ENCODE data around the gene RAVER1.
"Not testable (repeated sequence)": the region's sequence is repeated elsewhere in the genome, so short reads cannot be mapped to it uniquely, and the experiment has no call there.

Gene RAVER1

GRCh38 chr19:10289167-10289835, 44.0 kb downstream of the RAVER1 start:
- DNase-seq, result peak; percentile 52

DNA sequence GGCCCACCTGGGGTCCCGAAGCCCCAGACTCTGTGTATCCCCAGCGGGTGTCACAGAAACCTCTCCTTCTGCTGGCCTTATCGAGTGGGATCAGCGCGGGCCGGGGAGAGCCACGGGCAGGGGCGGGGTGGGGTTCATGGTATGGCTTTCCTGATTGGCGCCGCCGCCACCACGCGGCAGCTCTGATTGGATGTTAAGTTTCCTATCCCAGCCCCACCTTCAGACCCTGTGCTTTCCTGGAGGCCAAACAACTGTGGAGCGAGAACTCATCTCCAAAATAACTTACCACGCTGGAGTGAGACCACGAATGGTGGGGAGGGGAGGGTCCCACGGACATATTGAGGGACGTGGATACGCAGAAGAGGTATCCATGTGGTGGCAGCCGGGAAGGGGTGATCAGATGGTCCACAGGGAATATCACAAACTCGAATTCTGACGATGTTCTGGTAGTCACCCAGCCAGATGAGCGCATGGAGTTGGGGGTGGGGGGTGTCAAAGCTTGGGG, 44.6 kb downstream of the RAVER1 start:
- no peak for DNase-seq

- no peak for DNase-seq
These were observed 46.3 kb downstream of the RAVER1 start, which contains the start of gene ICAM4 for GRCh38 chr19:10286803-10287737. Gene ICAM4, plus strand, starts transcription at chr19:10286955. Its CDS starts 58 bp downstream, at chr19:10287013.

GRCh38 chr19:10285393-10285792, 47.9 kb downstream of the RAVER1 start:
- no peak for DNase-seq

DNA sequence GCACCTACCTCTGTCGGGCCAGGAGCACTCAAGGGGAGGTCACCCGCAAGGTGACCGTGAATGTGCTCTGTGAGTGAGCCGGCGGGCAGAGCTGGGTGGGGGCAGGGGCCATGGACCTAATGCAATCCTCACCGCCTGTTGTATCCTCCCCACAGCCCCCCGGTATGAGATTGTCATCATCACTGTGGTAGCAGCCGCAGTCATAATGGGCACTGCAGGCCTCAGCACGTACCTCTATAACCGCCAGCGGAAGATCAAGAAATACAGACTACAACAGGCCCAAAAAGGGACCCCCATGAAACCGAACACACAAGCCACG, 48.4 kb downstream of the RAVER1 start:
- no peak for DNase-seq

- DNase-seq, result no peak
These were observed 49.0 kb downstream of the RAVER1 start for GRCh38 chr19:10284065-10284959.

DNA sequence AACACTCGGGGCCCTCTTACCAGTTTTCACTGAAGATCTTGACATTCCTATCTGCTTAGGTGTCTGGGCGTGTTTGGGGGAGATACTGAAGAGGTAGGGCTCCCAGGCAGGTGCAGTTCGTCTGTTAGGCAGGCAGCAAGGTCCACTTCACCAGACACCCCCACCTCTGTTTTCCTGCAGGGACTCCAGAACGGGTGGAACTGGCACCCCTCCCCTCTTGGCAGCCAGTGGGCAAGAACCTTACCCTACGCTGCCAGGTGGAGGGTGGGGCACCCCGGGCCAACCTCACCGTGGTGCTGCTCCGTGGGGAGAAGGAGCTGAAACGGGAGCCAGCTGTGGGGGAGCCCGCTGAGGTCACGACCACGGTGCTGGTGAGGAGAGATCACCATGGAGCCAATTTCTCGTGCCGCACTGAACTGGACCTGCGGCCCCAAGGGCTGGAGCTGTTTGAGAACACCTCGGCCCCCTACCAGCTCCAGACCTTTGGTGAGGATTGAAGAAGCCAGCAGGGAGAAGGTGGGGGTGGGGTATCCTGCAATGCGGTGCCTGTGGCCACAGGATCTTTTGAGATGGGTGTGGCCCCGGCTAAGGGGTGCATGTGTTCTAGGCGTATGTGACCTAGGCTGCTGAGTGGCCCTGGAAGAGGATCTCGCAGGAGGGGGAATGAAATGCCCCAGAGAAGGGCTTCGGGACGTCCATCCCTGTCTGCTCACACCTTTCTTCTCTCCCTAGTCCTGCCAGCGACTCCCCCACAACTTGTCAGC, 49.8 kb downstream of the RAVER1 start:
- no peak for DNase-seq

DNA sequence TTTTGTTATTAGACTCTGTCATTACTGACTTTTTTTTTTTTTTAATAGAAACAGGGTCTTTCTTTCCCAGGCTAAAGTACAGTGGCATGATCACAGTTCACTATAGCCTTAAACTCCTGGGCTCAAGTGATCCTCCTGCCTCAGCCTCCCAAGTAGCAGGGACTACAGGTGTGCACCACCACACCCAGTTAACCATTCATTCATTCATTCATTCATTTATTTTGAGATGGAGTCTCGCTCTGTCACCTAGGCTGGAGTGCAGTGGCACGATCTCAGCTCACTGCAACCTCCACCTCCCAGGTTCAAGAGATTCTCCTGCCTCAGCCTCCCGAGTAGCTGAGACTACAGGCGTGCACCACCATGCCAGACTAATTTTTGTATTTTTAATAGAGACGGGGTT, 51.3 kb downstream of the RAVER1 start:
- DNase-seq, result not testable (repeated sequence)

DNA sequence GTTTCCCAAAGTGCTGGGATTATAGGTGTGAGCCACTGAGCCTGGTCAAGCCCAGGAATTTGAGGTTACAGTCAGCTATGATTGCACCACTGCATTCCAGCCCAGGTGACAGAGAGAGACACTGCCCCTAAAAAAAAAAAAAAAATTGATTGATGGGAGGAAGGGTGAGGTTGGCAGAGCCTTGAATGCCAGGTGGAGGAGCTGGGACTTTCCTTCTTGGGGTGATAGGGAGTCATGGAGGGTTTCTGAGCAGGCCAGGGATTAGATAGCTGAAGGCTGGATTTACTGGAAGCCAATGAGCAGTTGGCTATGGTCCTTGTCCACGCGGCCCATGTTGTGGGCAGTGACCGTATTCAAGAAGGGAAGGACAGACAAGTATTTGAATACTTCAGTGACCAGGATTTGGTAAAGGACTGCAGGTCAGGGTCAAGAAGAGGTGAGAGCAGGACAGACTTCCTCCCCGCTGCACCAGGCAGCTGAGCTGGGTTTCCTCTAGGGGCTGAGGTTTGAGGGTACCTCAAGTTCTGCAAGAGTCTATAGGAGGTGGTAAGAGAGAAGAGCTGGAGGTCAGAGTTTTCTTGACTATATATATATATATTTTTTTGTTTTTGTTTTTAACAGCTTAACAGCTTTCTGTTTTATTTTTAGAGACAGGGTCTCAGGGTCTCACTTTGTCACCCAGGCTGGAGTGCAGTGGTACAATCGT, 53.4 kb downstream of the RAVER1 start:
- no peak for DNase-seq

DNA sequence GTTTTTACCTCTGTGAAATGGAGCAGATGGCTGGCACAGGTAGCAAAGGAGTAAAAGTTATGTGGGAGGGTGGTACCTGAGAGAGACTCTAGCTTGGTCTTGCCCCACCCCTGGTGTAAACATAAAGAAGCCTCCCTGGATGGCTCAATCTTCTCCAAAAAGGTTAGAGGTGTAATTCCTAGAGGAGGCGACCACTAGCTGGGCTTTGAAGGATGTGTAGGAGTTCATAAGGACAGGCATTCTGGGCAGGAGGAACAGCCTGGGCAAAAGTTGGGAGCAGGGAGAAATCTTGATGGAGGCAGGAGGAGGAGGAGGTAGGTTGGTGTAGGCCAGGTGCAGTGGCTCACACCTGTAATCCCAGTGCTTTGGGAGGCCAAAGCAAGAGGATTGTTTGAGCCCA, 54.4 kb downstream of the RAVER1 start:
- no peak for DNase-seq

GRCh38 chr19:10277795-10278589, 55.3 kb downstream of the RAVER1 start:
- DNase-seq, result no peak

GRCh38 chr19:10274589-10274988, 58.7 kb downstream of the RAVER1 start:
- DNase-seq, result no peak

GRCh38 chr19:10271543-10272086, 61.7 kb downstream of the RAVER1 start:
- DNase-seq, result no peak

DNA sequence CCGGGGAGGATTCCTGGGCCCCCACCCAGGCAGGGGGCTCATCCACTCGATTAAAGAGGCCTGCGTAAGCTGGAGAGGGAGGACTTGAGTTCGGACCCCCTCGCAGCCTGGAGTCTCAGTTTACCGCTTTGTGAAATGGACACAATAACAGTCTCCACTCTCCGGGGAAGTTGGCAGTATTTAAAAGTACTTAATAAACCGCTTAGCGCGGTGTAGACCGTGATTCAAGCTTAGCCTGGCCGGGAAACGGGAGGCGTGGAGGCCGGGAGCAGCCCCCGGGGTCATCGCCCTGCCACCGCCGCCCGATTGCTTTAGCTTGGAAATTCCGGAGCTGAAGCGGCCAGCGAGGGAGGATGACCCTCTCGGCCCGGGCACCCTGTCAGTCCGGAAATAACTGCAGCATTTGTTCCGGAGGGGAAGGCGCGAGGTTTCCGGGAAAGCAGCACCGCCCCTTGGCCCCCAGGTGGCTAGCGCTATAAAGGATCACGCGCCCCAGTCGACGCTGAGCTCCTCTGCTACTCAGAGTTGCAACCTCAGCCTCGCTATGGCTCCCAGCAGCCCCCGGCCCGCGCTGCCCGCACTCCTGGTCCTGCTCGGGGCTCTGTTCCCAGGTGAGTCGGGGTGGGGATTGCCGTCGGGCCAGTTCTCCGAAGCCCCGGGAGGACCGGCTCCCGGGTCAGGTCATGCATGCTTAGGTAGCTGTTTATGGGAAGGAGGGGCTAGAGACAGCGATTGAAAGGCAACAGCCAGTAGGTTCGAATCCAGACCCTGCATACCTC, 62.5 kb downstream of the RAVER1 start, which contains the start of gene ICAM1:
Gene ICAM1 (plus strand): TSS at position 505 of the 779 bp plus-strand sequence. CDS start 40 bp downstream, at position 545.
- DNase-seq, result peak; percentile 87

DNA sequence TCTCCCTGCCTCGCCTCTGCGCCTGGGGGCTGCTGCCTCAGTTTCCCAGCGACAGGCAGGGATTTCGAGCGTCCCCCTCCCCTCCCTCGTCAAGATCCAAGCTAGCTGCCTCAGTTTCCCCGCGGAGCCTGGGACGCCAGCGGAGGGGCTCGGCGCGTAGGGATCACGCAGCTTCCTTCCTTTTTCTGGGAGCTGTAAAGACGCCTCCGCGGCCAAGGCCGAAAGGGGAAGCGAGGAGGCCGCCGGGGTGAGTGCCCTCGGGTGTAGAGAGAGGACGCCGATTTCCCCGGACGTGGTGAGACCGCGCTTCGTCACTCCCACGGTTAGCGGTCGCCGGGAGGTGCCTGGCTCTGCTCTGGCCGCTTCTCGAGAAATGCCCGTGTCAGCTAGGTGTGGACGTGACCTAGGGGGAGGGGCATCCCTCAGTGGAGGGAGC, 63.1 kb downstream of the RAVER1 start:
- peak; percentile 89 for DNase-seq

- peak; percentile 84 for DNase-seq
These were observed 63.8 kb downstream of the RAVER1 start for GRCh38 chr19:10269333-10270179.

GRCh38 chr19:10268071-10268470, 65.3 kb downstream of the RAVER1 start:
- DNase-seq, result no peak

- no peak for DNase-seq
These were observed 66.6 kb downstream of the RAVER1 start for GRCh38 chr19:10266706-10267105.

All from NK-92 treated with Interleukin-12 subunit alpha and Interleukin-12 subunit beta, amount 100 ng/mL, for 24 hours (cell line).